ENCODE data around the gene TET1. TPM values are rescaled to one million over a fixed set of nuclear protein-coding genes. Genes with fewer than 3 reads are reported as not detected.

TET1 gene
- total RNA-seq, 2 donors from 2014 or later: 50.8 to 60.5 TPM

GRCh38 chr10:68586606-68587305 is 26.6 kb downstream of the TET1 start:
- Histone ChIP-seq H3K36me3 (ENCODE audit: control insufficient read depth, insufficient read depth, low read length) (peaks cover 53% of the 10 kb centered on the region), H3K9me3 (ENCODE audit: control insufficient read depth, low read length) (no peaks in the 10 kb centered on the region), H3K27ac (ENCODE audit: low read depth, low read length) (no peak overlapping the region), H3K9ac (ENCODE audit: extremely low read depth, low read length, poor library complexity, severe bottlenecking) (no peak overlapping the region), H3K4me3 (ENCODE audit: low read length) (no peak overlapping the region), H3K27me3 (ENCODE audit: control insufficient read depth, insufficient read depth, low read length, poor library complexity, severe bottlenecking) (no peaks in the 10 kb centered on the region), H3K4me1 (ENCODE audit: control insufficient read depth, insufficient read depth, low read length) (no peaks in the 10 kb centered on the region)
- peaks cover 49% of the 10 kb centered on the region for H3K36me3 Mint-ChIP-seq (ENCODE audit: low read depth)
- no peak overlapping the region for H3K4me3 Mint-ChIP-seq
- no peaks in the 10 kb centered on the region for H3K27me3 Mint-ChIP-seq (ENCODE audit: insufficient read depth)
- WGBS, 2 experiments (ENCODE audit: insufficient coverage in 1 of 2, insufficient read length in 1 of 2): 99 to 100% methylated on average over 1 to 5 of the region's 5 CpGs
- H3K4me1 Mint-ChIP-seq: no peaks in the 10 kb centered on the region
- DNase-seq: no peak
- H3K27ac Mint-ChIP-seq: no peak overlapping the region
- no peaks in the 10 kb centered on the region for H3K9me3 Mint-ChIP-seq
- no peak for TF ChIP-seq CTCF (conservative IDR thresholded peaks at IDR 0.05)

GRCh38 chr10:68594405-68594804 is 34.3 kb downstream of the TET1 start:
- Mint-ChIP-seq H3K4me3 (no peak overlapping the region), H3K27ac (peak overlapping the region; percentile 58), H3K27me3 (ENCODE audit: insufficient read depth) (no peaks in the 10 kb centered on the region), H3K4me1 (peaks cover 10% of the 10 kb centered on the region), H3K36me3 (ENCODE audit: low read depth) (peaks cover 23% of the 10 kb centered on the region), H3K9me3 (no peaks in the 10 kb centered on the region)
- Histone ChIP-seq H3K4me1 (ENCODE audit: control insufficient read depth, insufficient read depth, low read length) (peaks cover 7% of the 10 kb centered on the region), H3K27ac (ENCODE audit: low read depth, low read length) (peak overlapping the region; percentile 30), H3K9me3 (ENCODE audit: control insufficient read depth, low read length) (no peaks in the 10 kb centered on the region), H3K9ac (ENCODE audit: extremely low read depth, low read length, poor library complexity, severe bottlenecking) (no peak overlapping the region), H3K36me3 (ENCODE audit: control insufficient read depth, insufficient read depth, low read length) (peaks cover 29% of the 10 kb centered on the region), H3K4me3 (ENCODE audit: low read length) (no peak overlapping the region), H3K27me3 (ENCODE audit: control insufficient read depth, insufficient read depth, low read length, poor library complexity, severe bottlenecking) (no peaks in the 10 kb centered on the region)
- no peak for TF ChIP-seq CTCF (conservative IDR thresholded peaks at IDR 0.05)
- no peak for DNase-seq
- WGBS, 2 experiments (ENCODE audit: insufficient coverage in 1 of 2, insufficient read length in 1 of 2): 97 to 98% methylated on average over 5 of the region's 5 CpGs

GRCh38 chr10:68595513-68595912 is 35.4 kb downstream of the TET1 start:
- peaks cover 21% of the 10 kb centered on the region for H3K36me3 ChIP-seq (ENCODE audit: control insufficient read depth, insufficient read depth, low read length)
- Mint-ChIP-seq H3K9me3 (no peaks in the 10 kb centered on the region), H3K36me3 (ENCODE audit: low read depth) (peaks cover 16% of the 10 kb centered on the region), H3K4me3 (no peak overlapping the region), H3K27me3 (ENCODE audit: insufficient read depth) (no peaks in the 10 kb centered on the region), H3K4me1 (peaks cover 20% of the 10 kb centered on the region), H3K27ac (peak overlapping the region; percentile 58)
- no peaks in the 10 kb centered on the region for H3K27me3 ChIP-seq (ENCODE audit: control insufficient read depth, insufficient read depth, low read length, poor library complexity, severe bottlenecking)
- 94% methylated on average over 5 of the region's 6 CpGs; no CpG with 5 or more reads in 1 of the 2 experiments for WGBS, 2 experiments (ENCODE audit: insufficient coverage in 1 of 2, insufficient read length in 1 of 2)
- no peaks in the 10 kb centered on the region for H3K9me3 ChIP-seq (ENCODE audit: control insufficient read depth, low read length)
- peak; percentile 70 for DNase-seq
- TF ChIP-seq CTCF (conservative IDR thresholded peaks at IDR 0.05): no peak
- H3K9ac ChIP-seq (ENCODE audit: extremely low read depth, low read length, poor library complexity, severe bottlenecking): no peak overlapping the region
- H3K4me1 ChIP-seq (ENCODE audit: control insufficient read depth, insufficient read depth, low read length): peaks cover 9% of the 10 kb centered on the region
- H3K27ac ChIP-seq (ENCODE audit: low read depth, low read length): no peak overlapping the region
- H3K4me3 ChIP-seq (ENCODE audit: low read length): no peak overlapping the region
